ENCODE results near the gene CDK5R2. TPM values are rescaled to one million over a fixed set of nuclear protein-coding genes. Genes with fewer than 3 reads are reported as not detected.

CDK5R2 gene
- total and polyA plus RNA-seq, 2 experiments from 2014 or later = not detected

DNA sequence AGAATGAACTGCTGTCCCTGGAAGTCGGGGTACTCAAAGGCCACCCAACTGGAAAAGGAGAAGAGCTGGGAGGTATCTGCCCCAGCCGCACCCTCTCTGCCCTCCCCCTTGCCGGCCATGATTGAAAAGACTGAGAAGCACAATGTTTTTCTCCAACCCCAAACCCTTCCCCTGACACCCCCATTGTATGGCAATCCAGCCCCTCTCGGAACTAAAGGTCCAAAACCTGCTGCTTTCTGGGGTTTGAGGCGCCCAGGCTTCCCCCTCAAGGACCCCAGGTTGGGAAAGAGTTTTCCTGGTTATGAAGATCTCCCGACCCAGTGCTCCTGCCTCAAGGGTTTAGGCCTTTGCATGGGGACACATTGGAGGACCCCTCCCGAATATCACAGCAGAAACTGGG, 32.7 kb downstream of the CDK5R2 start:
- no peak overlapping the region for H3K4me2 ChIP-seq (ENCODE audit: unreplicated experiment)
- H4K20me1 ChIP-seq (ENCODE audit: insufficient read depth) = no peaks in the 10 kb centered on the region
- H3K9me2 ChIP-seq (ENCODE audit: insufficient read depth) = no peaks in the 10 kb centered on the region
- peaks cover 82% of the 10 kb centered on the region for H3K27me3 ChIP-seq (replicated peaks; ENCODE audit: insufficient read depth)
- WGBS, 2 experiments (ENCODE audit: low coverage in 1 of 2, low lambda C conversion rate in 2 of 2, missing lambda C conversion rate in 2 of 2) = 1 to 6% methylated on average over 7 of the region's 7 CpGs
- in situ Hi-C loops (cut with MboI) = no loop called here
- H3K4me1 ChIP-seq (ENCODE audit: insufficient read depth) = no peaks in the 10 kb centered on the region
- H3K9me3 ChIP-seq (ENCODE audit: low read depth) = no peaks in the 10 kb centered on the region
- no peak overlapping the region for H3K4me3 ChIP-seq
- H2AFZ ChIP-seq = no peak overlapping the region
- no peaks in the 10 kb centered on the region for H3K79me2 ChIP-seq (ENCODE audit: insufficient read depth)
- TF ChIP-seq EZH2 (IDR thresholded peaks at IDR 0.05; ENCODE audit: insufficient read depth, poor library complexity, severe bottlenecking) = no peak
- H3K27ac ChIP-seq = no peak overlapping the region
- no peak for DNase-seq
- no peaks in the 10 kb centered on the region for H3K36me3 ChIP-seq (ENCODE audit: low read depth)
- H3F3A ChIP-seq (ENCODE audit: insufficient read depth) = no peaks in the 10 kb centered on the region
- no peak overlapping the region for H3K9ac ChIP-seq

DNA sequence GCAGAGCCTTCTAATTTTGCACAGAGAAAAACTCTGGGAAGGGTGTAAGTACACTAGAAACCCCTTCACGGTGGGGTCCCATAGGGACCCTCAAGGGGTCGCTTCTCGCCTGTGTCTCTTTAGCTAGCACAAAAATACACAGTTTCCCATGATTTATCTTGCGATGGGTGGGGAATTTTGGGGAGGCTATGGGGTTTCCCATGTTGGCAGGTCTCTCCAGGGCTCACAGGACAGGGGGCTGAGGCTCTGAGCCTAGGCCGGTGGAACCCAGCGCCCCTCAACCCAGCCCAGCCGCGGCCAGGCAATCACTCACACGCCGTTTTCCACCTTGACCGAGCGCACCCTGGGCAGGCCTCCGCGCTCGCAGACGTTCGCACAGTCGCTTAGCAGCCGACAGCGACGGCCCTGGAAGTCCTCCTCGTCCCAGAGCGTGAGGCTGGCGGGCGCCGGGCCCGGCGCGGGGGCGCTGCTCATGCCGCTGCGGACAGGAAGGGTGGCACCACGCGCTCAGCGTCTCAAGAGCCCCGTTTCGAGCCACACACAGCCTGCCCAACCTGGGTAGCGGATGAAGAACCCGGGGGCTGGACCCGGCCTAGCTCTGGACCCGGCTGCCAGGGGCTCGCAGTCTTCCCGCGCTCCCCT, 33.4 kb downstream of the CDK5R2 start:
- Histone ChIP-seq H3K79me2 (ENCODE audit: insufficient read depth) (no peaks in the 10 kb centered on the region), H3K9me2 (ENCODE audit: insufficient read depth) (no peaks in the 10 kb centered on the region), H3K36me3 (ENCODE audit: low read depth) (no peaks in the 10 kb centered on the region), H3K27me3 (replicated peaks; ENCODE audit: insufficient read depth) (peaks cover 76% of the 10 kb centered on the region), H3K4me1 (ENCODE audit: insufficient read depth) (no peaks in the 10 kb centered on the region), H4K20me1 (ENCODE audit: insufficient read depth) (no peaks in the 10 kb centered on the region), H3K4me2 (ENCODE audit: unreplicated experiment) (peak overlapping the region; percentile 70), H3K9ac (no peak overlapping the region), H2AFZ (peak overlapping the region; percentile 42; the same call in 1 of the 2 replicates), H3K27ac (no peak overlapping the region), H3K4me3 (peak overlapping the region; percentile 62), H3K9me3 (ENCODE audit: low read depth) (no peaks in the 10 kb centered on the region), H3F3A (ENCODE audit: insufficient read depth) (no peaks in the 10 kb centered on the region)
- TF ChIP-seq EZH2phosphoT487 (IDR thresholded peaks at IDR 0.05; ENCODE audit: insufficient read depth, low read depth) (no peak; the same call in 1 of the 2 replicates), EZH2 (IDR thresholded peaks at IDR 0.05; ENCODE audit: insufficient read depth, poor library complexity, severe bottlenecking) (no peak)
- in situ Hi-C loops (cut with MboI) = no loop called here
- 3 to 4% methylated on average over 42 to 44 of the region's 44 CpGs for WGBS, 2 experiments (ENCODE audit: low coverage in 1 of 2, low lambda C conversion rate in 2 of 2, missing lambda C conversion rate in 2 of 2)
- peak; percentile 34 for DNase-seq

- TF ChIP-seq EZH2 (IDR thresholded peaks at IDR 0.05; ENCODE audit: insufficient read depth, poor library complexity, severe bottlenecking) (peak; percentile 75), EZH2phosphoT487 (IDR thresholded peaks at IDR 0.05; ENCODE audit: insufficient read depth, low read depth) (no peak)
- peak; percentile 59 for DNase-seq
- 3% methylated on average over 72 to 87 of the region's 88 CpGs for WGBS, 2 experiments (ENCODE audit: low coverage in 1 of 2, low lambda C conversion rate in 2 of 2, missing lambda C conversion rate in 2 of 2)
- H3K4me1 ChIP-seq (ENCODE audit: insufficient read depth) = no peaks in the 10 kb centered on the region
- no peak within 1 kb of the TSS for H3K27ac ChIP-seq
- H3K79me2 ChIP-seq (ENCODE audit: insufficient read depth) = no peaks in the 10 kb centered on the region
- H3K27me3 ChIP-seq (replicated peaks; ENCODE audit: insufficient read depth) = peaks cover 68% of the 10 kb centered on the region
- peak within 1 kb of the TSS; percentile 42; the same call in 1 of the 2 replicates for H2AFZ ChIP-seq
- H3K36me3 ChIP-seq (ENCODE audit: low read depth) = no peaks in the 10 kb centered on the region
- in situ Hi-C loops (cut with MboI) = no loop called here
- H3K9me3 ChIP-seq (ENCODE audit: low read depth) = no peaks in the 10 kb centered on the region
- peak within 1 kb of the TSS; percentile 27; the same call in 1 of the 2 replicates for H3K9ac ChIP-seq
- peak within 1 kb of the TSS; percentile 62 for H3K4me3 ChIP-seq
- H3K4me2 ChIP-seq (ENCODE audit: unreplicated experiment) = peak within 1 kb of the TSS; percentile 70
- H4K20me1 ChIP-seq (ENCODE audit: insufficient read depth) = no peaks in the 10 kb centered on the region
- H3F3A ChIP-seq (ENCODE audit: insufficient read depth) = no peaks in the 10 kb centered on the region
- H3K9me2 ChIP-seq (ENCODE audit: insufficient read depth) = no peaks in the 10 kb centered on the region
Measured at GRCh38 chr2:218993345-218994315, 34.2 kb downstream of the CDK5R2 start, which contains the start of gene CRYBA2. CRYBA2 (minus strand) TSS chr2:218993422; CDS start chr2:218993176, 246 bp downstream.

- H3K4me3 ChIP-seq = no peak overlapping the region
- H3K27me3 ChIP-seq (replicated peaks; ENCODE audit: insufficient read depth) = peaks cover 61% of the 10 kb centered on the region
- no peak for DNase-seq
- H3K36me3 ChIP-seq (ENCODE audit: low read depth) = no peaks in the 10 kb centered on the region
- H4K20me1 ChIP-seq (ENCODE audit: insufficient read depth) = no peaks in the 10 kb centered on the region
- no peak overlapping the region for H3K27ac ChIP-seq
- H3K4me1 ChIP-seq (ENCODE audit: insufficient read depth) = no peaks in the 10 kb centered on the region
- H3K79me2 ChIP-seq (ENCODE audit: insufficient read depth) = no peaks in the 10 kb centered on the region
- no peak overlapping the region for H3K4me2 ChIP-seq (ENCODE audit: unreplicated experiment)
- H3K9ac ChIP-seq = no peak overlapping the region
- TF ChIP-seq EZH2phosphoT487 (IDR thresholded peaks at IDR 0.05; ENCODE audit: insufficient read depth, low read depth) (no peak), EZH2 (IDR thresholded peaks at IDR 0.05; ENCODE audit: insufficient read depth, poor library complexity, severe bottlenecking) (no peak)
- H3K9me3 ChIP-seq (ENCODE audit: low read depth) = no peaks in the 10 kb centered on the region
- H3F3A ChIP-seq (ENCODE audit: insufficient read depth) = no peaks in the 10 kb centered on the region
- no peaks in the 10 kb centered on the region for H3K9me2 ChIP-seq (ENCODE audit: insufficient read depth)
- H2AFZ ChIP-seq = no peak overlapping the region
- in situ Hi-C loops (cut with MboI) = no loop called here
- 18 to 31% methylated on average over 8 of the region's 8 CpGs for WGBS, 2 experiments (ENCODE audit: low coverage in 1 of 2, low lambda C conversion rate in 2 of 2, missing lambda C conversion rate in 2 of 2)
Measured at GRCh38 chr2:218995561-218995960, 36.1 kb downstream of the CDK5R2 start.

Data from GM23248 (cell line).